NCI-H2227 treated with DMSO at 0.1 percent for 48 hours (cell line): ENCODE results near the gene KARS1.

Experiments used
- DNase-seq: peaks from one replicate; lab custom pipeline; 2025; lab: John Stamatoyannopoulos, UW

KARS1 gene

DNA sequence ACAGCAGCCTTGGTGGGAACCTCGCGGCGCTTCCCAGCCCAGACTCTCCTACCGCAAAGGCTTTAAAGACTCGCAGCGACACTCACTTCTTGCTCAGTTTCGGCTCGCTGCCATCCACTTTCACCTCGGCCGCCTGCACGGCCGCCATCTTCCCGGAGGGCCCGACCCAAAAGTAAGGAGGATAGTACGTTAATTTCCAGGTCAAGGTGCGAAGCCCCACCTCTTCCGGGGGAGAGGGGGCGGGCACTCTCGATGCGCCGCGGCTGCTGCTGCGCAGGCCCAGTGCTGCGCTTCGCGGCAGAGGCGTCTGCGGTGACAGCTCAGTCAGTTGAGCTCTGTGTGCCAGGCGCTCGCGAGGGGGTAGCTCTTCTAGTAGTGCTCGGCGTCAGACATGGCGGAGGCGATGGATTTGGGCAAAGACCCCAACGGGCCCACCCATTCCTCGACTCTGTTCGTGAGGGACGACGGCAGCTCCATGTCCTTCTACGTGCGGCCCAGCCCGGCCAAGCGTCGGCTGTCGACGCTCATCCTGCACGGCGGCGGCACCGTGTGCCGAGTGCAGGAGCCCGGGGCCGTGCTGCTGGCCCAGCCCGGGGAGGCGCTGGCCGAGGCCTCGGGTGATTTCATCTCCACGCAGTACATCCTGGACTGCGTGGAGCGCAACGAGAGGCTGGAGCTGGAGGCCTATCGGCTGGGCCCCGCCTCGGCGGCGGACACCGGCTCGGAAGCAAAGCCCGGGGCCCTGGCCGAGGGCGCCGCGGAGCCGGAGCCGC lies at the start of gene KARS1, which contains the start of gene TERF2IP:
KARS1 (minus strand) TSS at position 174 of the 773 bp plus-strand sequence; CDS start at position 148, 26 bp downstream.
TERF2IP (plus strand) TSS at position 282 of the 773 bp plus-strand sequence; CDS start at position 392, 110 bp downstream.
- DNase-seq, result peak; percentile 78

DNA sequence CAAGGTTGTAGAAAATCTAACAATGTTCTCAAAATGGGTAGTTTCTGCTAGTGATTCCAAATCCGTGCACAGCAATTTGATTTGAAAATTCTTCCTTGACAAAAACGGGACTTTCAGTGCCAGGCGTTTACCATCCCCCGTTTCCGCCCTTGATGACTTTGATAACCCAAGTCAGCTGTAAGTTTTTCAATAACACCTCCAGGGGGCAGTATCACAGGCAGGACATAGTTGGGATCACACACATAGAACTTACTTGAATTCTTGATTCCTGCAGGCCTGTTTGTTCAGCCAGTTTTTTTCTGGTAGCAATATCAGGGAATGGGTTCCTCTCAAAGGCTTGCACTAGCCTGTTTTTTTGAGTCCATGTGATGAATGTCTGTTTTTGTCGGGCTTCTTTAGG lies 48.2 kb upstream of the KARS1 start:
- DNase-seq, result no peak

DNA sequence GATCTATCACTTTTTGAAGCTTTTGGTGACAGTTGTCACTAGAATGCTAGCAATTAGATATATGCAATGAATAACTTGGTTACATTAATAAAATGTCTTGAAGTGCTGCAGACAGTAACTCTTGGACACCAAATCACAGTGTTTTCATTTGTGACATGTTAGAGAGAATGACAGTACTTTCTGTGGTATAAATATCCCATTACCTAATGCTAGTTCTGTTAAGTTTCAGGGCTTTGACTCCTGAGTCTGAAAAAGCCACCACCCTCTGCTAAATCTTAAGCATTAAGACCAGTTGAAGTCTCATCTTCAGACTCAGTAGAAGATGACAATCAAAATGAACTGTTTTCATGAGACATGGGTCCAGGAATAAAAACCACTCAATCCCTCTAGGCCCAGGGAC lies 39.9 kb upstream of the KARS1 start:
- no peak for DNase-seq

DNA sequence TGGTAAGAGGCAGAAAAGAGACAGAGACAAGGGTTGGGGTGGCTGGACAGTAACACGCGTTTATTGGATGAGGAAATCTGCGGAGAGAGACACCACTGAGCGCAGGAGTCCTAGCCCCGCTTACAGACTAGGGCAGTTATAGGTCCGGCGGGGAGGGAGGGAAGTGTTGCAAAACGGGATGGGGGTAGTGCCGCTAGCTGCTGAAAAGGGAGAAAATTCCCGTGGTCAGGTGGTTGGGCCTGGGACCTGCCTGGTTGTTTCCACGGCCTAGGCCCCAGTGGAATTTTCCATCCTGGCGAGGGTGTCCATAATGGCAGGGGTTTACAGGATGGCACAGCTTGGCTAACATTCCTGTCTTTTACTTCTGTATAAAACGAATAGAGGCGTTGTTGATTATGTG lies 34.8 kb upstream of the KARS1 start:
- DNase-seq, result no peak

DNA sequence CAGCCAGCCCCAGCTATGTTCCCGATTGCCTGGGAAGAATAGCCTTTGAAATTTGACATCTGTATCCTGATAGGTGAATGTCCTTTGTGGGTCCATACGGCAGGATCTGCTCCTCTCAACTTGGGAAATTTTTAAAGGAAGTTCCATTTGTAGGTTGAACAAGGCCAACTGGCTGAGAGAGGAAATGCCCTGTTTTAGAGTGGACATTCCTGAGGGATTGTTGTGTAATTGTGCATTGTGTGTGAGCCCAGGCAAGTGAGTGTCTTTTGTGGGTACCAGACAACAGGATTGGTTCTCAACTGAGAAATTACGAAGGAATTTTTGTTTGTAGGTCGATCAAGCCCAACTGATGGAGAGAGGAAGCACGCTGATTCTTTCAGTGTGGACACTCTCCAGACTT lies 31.9 kb upstream of the KARS1 start:
- no peak for DNase-seq

DNA sequence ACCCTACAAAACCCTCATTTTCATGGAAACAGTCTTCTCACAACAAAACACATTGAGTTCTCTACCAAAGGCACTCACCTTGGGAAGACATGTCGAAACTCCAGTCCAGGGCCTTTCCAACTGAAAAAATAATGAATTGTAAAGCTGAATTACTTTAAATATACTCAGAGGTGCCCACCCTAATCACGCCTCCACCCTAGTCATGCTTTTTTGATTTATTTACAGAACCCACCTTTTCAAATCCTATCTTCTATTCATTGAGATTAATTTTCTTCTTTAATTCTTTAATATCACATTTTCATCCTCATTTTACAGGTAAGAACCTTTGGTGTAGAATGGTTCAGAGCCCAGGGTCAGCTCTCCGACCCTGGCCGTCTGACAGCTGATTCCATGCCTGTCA lies 29.4 kb upstream of the KARS1 start, which contains the start of gene CPHXL2:
CPHXL2 (minus strand) TSS at position 101 of the 400 bp plus-strand sequence; CDS start at position 91, 10 bp downstream.
- no peak for DNase-seq

DNA sequence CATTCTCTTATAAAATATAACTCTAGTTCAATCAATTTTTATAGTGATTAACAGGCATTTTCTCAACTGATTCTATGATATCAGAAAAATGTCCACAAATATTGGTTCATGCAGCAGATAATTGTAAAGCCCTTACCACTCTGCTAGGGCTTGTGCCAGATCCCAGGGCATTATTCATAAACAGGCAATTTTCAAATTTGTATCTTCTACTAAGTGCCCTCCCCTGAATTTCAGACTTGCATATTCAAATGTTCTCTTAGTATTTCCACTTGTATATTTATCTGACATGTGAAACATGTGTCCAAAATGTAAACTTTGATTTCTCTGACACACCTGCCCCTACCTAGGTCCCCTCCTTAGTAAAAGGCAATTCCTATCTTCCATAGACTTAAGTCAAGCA lies 20.0 kb upstream of the KARS1 start:
- DNase-seq, result no peak

DNA sequence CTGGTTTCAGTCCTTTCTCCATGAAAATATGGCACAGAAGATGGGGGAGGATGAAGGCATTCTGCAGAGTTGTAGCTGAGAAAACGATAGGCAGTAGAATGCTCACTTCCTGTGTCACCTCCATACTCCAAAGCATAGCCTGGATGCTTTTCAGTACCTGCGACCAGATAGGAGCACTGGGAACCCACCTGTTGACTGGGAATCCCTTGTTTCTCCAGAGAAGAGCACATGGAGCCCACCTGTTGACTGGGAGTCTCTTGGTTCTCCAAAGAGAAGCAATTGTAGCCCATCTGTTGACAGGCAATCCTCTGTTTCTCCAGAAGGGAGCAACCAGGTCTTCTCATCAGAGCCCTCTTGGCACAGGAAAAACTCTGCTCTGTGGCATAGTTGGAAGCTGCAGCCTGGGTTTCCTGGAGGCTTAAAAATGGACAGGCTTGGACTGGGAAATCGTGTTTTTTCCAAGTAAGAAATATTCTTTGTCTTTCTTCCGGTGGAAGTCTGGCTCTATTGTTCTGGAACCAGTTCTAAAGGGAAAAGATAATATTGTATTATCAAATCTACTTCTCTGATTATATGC lies 13.3 kb upstream of the KARS1 start:
- DNase-seq, result no peak

DNA sequence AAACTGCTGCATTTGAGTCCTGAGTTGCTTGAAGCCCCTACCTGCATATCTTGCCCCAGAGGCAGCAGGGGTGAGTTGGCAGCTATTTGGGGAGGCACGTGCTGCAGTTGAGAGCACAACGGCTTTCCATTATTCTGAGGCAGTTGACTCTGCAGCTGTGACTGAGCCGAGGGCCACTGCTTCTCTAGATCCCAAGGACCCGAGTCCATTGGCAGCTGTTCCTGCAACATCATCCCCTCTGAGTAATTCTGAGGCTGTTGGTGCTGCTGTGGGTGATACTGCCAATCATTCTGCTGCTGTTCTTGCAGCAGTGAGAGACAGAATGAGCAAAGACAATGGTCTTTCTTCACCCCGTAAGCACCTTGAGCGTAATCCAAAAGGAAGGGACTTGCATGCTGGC lies 12.9 kb upstream of the KARS1 start:
- no peak for DNase-seq

DNA sequence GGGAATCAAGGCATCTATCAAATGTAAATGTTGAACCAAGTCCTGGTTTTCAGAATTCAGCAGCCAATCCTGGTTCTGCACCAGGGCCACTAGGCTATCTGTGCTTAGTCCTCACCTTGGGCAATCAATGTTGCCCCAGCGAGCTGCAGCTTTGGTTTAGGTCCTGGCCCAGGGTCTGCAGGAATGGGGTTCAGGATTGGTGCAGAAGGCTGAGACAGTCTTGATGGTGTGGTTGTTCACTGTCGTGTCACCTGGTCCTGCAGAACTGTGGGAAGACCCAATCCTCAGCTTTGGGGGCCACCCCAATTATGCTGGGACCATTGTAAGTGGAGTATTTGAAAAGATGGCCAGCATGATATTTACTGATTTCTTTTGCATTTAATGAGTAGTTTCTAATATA lies 10.7 kb upstream of the KARS1 start:
- no peak for DNase-seq

DNA sequence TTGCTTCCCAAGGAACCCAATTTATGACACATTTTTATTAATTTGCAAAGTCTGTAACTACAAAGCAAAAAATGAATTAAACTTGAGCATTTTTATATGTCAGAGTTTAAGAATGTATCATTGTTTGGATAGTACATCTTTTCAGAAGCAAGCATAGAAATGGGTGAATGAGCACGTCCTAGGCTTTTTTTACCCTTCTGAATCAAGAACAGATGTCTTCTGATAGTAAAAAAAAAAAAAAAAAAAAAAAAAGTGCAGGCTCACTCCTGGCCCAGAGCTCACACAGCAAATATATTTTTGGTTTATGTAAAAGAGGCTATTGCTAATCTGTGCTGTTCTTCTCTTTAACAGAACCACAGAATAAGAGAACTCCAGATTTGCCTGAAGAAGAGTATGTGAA lies 6.5 kb upstream of the KARS1 start:
- no peak for DNase-seq

DNA sequence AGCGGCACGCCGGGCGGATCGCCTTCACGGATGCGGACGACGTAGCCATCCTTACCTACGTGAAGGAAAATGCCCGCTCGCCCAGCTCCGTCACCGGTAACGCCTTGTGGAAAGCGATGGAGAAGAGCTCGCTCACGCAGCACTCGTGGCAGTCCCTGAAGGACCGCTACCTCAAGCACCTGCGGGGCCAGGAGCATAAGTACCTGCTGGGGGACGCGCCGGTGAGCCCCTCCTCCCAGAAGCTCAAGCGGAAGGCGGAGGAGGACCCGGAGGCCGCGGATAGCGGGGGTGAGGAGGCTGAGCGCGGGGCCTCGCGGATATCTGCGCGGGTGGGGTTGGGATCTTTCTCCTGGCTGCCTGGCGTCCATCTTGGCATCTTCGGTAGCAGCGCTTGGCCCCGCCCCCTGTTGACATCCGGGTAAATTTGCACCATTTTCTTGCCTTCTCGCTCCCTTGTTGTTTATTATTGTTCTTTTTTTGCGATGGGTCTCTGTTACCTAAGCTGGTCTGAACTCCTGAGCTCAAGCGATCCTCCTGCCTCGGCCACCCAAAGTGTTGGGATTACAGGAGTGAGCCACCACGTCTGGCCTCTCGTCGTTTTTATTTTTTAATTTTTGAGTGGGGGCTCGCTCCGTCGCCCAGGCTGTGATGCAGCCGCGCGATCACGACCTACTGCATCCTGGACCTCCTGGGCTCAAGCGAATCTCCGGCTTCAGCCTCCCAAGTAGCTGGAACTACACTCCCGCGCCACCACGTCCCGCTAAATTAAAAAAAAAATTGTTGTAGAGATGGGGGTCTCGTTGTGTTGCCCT lies 1.0 kb upstream of the KARS1 start:
- peak; percentile 37 for DNase-seq

DNA sequence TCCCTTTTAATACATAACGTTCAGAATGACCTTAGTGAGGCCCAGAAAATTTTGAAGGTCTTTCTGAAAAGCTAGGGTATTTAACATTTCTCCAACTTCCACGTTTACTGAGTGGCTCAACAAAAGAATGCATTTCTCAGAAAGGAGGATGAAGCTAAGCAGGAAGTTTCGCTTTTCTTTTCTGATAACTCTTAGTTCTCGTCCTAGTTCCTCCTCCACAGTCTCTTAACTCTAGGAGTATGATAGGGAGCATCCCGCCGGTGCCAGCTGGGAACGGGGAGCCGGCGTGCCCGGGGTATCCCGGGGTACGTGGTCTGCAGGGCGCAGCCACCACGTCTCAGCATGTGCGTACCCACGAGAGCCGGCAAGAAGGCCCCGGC lies 363 bp downstream of the KARS1 start:
- no peak for DNase-seq

DNA sequence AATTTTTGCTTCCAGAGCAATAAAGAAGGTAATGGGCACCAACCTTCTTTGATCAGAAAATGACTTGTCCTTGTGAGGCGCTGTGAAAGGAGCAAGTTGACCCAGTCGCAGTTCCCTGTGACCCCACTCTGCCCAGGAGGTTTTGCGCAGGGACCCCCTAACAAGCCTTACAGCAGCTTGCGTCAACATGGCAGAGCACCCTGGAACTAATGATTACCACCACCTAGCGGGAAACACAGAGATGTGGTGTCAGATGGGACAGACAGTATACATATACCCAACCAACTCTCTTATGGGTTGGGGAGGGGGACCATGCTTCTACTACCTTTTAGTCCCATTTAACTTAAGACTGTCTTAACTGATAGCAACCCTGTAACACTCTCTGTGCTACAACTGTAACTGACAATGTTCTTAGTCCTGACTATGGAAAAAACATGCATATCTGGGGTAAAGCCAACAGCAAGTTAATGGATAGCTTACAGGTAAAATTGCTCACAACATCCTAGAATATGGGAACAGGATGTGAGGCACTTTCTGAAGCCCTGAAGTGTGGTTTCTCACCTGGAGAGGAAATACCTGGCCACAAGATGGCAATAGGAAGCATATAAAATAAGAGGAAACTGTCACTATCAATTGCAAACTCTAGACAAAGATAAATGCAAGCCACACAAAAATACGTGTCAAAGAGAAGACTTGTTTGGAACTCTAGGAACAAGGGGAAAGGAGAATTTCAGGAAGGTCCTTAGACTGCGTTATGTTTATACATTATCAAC lies 3.0 kb downstream of the KARS1 start:
- DNase-seq, result no peak

DNA sequence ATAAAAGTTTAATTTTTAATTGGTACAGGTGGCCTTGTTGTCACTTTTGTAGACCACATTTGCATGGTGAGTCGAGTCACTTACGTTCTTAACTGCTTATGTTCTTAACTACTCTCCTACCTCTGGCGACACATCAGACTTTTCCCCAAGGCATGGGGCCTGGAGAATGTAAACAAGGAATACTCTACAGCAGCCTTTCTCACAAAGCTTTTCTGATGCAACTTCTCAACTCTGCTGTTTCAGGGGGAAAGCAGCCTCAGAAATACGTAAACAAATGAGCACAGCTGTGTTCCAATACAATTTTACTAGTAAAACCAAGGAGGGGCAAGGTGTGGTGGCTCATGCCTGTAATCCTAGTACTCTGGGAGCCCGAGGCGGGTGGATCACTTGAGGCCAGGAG lies 6.9 kb downstream of the KARS1 start:
- DNase-seq, result no peak

DNA sequence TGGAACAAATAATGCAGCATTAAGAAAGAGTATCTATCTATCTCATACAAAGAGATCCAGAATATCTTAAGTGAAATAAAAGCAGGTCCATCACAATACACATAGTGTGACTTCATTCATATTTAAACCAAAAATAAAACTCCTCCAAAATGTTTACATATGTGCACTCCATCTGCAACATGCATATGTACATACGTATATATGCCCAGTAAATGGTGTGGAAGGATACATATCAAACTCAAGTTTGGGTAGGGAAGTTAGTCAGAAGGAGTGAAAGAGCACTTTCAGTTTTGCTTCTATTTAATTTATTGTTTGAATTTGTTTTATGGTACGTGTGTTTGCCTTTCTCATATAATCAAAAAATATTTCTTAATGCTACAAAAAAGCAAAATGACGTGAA lies 12.4 kb downstream of the KARS1 start:
- no peak for DNase-seq

DNA sequence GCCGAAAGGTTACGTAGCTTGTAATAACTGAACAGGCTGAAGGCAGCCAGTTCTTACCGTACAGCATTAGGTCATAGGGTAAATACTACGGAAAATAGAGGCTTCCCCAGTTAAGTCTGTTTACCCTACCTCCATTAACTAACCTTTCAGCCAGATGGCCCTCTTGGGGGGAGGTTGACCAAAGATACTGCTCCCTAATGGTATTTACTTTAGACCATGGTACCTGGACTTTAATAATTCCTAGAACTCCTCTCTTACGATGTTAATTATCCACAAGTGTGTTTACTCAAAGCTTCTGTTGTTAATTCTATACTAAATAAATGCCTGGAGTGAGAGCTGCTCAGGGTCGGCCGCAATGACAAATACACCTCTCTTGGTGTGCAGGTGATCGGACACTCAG lies 14.6 kb downstream of the KARS1 start:
- no peak for DNase-seq

DNA sequence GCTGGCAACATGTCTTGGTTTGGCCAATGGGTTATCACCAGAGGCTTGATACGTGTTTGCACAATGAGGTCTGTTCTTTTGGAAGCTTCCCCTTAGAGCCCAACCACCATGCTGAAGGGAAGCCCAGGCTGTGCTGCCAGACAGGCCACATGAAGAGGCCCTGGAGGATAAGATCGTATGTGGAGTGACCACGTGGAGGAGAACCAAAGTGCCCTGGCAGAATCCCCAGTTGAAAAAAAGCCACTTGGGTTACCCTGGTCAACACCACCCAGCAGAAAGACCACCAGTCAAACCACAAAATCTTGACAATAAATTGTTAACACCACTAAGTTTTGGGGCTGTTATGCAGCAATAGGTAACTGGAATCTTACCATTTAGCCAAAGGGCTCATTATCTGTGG lies 17.4 kb downstream of the KARS1 start:
- no peak for DNase-seq

DNA sequence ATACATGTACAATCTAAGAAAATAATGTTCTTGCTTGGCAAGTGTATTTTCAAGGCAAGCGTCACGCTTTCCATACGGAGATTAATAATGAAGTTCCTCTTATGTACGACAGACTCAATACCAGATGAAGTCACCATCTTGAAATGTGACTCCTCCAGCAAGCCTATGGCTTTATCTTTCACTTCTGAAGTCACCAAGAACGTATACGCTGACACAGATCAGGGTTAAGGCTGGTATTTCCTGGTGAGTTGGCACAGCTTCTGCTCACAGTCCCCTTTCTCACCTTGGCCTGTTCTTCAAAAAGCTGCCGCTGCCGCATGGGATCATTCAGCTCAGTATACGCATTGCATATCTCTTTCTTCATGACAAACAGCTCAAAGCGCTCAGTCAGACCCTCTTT lies 18.3 kb downstream of the KARS1 start:
- DNase-seq, result no peak

DNA sequence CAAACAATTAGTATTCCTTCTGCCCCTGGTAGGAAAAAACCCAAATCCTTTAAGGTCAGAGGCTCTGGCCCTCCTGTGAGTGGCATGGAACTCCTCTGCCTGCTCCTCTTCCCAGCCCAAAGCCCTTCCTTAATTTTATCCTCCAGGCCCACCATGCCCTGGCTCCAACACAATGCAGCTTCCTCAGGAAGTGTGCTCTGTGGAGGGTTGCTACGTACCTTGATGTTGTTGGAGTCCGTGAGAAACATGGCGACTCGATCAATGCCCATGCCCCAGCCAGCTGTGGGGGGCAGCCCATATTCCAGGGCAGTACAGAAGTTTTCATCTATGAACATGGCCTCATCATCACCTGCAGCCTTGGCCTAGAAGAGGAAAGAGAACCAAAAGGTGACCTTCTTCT lies 19.1 kb downstream of the KARS1 start:
- no peak for DNase-seq

DNA sequence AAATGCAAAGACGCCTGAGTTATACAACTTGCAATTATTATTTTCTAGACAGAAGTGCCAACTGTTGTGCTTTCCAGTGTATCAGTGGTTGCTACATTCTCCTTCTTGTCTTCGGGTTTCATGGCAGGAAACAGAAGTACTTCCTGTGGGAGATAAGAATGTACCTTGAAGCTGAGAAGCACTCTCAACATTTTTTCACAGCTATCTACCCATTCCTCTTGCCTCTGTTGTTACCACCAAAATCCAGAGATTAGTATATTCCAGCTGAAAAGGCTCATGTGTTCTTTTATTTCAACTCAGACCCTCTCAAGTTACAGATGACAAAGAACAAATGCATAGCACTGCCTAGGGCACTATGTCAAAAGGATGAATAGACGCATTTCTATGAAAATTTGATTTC lies 19.6 kb downstream of the KARS1 start:
- no peak for DNase-seq

DNA sequence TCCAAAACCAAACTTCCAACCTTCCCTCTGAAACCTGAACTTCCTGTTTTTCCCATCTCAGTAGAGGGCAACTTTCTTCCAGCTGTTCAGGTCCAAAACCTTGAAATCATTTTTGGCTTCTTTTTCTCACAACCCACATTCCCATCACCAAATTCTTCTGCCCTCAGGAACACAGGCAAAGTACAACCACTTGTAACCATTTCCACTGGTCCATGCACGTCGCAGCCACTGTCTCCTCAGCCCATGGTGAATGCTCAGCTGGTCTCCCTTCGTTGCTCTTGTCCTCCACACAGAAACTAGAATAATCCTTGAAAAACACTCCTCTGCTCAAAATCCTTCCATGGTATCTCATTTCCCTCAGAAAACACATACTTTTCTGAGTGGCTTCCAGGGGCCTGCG lies 20.7 kb downstream of the KARS1 start:
- DNase-seq, result no peak
